Endodermal cell (in vitro differentiated cells): ENCODE measurements around the gene MSX1. TPM values are rescaled to one million over a fixed set of nuclear protein-coding genes. Genes with fewer than 3 reads are reported as not detected.
A peak's percentile ranks its signal among the peaks of the same experiment; 100 is the strongest.
"Not testable (repeated sequence)": the region's sequence is repeated elsewhere in the genome, so short reads cannot be mapped to it uniquely, and the experiment has no call there.

ENCODE experiments used
- DNase-seq: peaks from one replicate; pipeline ENCODE4 v3.0.0-alpha.2; 2017
- H3K27ac ChIP-seq: 2 replicates; pipeline ENCODE4 v1.5.1; 2013; ENCODE audit warnings: mild to moderate bottlenecking, low read depth, low read length, moderate library complexity
- H3K27me3 ChIP-seq: 2 replicates; pipeline ENCODE4 v1.6.1; 2013; ENCODE audit warnings: mild to moderate bottlenecking, low read length, moderate library complexity; ENCODE audit not compliant: insufficient read depth, control insufficient read depth, poor library complexity, severe bottlenecking
- H3K36me3 ChIP-seq: 2 replicates; pipeline ENCODE4 v1.7.0; 2013; ENCODE audit warnings: mild to moderate bottlenecking, low read length, moderate library complexity; ENCODE audit not compliant: control insufficient read depth, insufficient read depth
- H3K4me1 ChIP-seq: one replicate; pipeline ENCODE4 v1.7.0; 2013; ENCODE audit warnings: low read length; ENCODE audit not compliant: control insufficient read depth, insufficient read depth
- H3K4me3 ChIP-seq: 2 replicates; pipeline ENCODE4 v1.5.1; 2013; ENCODE audit warnings: mild to moderate bottlenecking, low read length, moderate library complexity
- H3K9ac ChIP-seq: 2 replicates; pipeline ENCODE4 v1.6.1; 2013; ENCODE audit warnings: mild to moderate bottlenecking, low read length, moderate library complexity; ENCODE audit not compliant: poor library complexity, severe bottlenecking; ENCODE audit errors: extremely low read depth
- H3K9me3 ChIP-seq: 2 replicates; pipeline ENCODE4 v1.6.1; 2013; ENCODE audit warnings: mild to moderate bottlenecking, low read length, moderate library complexity; ENCODE audit not compliant: control insufficient read depth
- H3K27ac Mint-ChIP-seq: 2 replicates; pipeline ENCODE4 v1.8.0; 2020; ENCODE audit warnings: mixed read lengths
- H3K27me3 Mint-ChIP-seq: 2 replicates; pipeline ENCODE4 v1.8.0; 2021; ENCODE audit warnings: mild to moderate bottlenecking, mixed read lengths; ENCODE audit not compliant: insufficient read depth
- H3K36me3 Mint-ChIP-seq: 2 replicates; pipeline ENCODE4 v1.8.0; 2020; ENCODE audit warnings: low read depth, mixed read lengths
- H3K4me1 Mint-ChIP-seq: 2 replicates; pipeline ENCODE4 v1.8.0; 2020; ENCODE audit warnings: mixed read lengths
- H3K4me3 Mint-ChIP-seq: 2 replicates; pipeline ENCODE4 v1.8.0; 2020; ENCODE audit warnings: mild to moderate bottlenecking, moderate library complexity, mixed read lengths
- H3K9me3 Mint-ChIP-seq: 2 replicates; pipeline ENCODE4 v1.8.0; 2020; ENCODE audit warnings: mild to moderate bottlenecking, mixed read lengths
- WGBS, 2 experiments: methylation state at CpG; one replicate each; pipeline versions ENCODE4 v1.1.5 to v1.1.7; 2013; ENCODE audit warnings: missing lambda C conversion rate in 2 of 2, mixed read lengths in 1 of 2; ENCODE audit not compliant: insufficient coverage in 1 of 2, insufficient read length in 1 of 2; 5-methylcytosine and 5-hydroxymethylcytosine counted together
- total RNA-seq, 2 donors: library from RNA; stranded (reverse); fragmentation: NEBNext Ultra II Directional in 1 of 2; extraction: Animal tissue kit (Norgen Biotek cat#: 25700) in 1 of 2; gene quantifications; 2 replicates in 1 of 2; 3 replicates in 1 of 2; pipeline ENCODE4 v1.2.1, GENCODE V29; 2021
- TF ChIP-seq, protein P1 (sequence below): fragments of 200-600 bp; sonication (generic); conservative IDR thresholded peaks from 2 replicates; pipeline ENCODE4 v1.5.0; 2021; ENCODE audit warnings: antibody characterized with exemption, mild to moderate bottlenecking

The MSX1 gene
- total RNA-seq, 2 donors from 2014 or later = 0.46 to 1.3 TPM

DNA sequence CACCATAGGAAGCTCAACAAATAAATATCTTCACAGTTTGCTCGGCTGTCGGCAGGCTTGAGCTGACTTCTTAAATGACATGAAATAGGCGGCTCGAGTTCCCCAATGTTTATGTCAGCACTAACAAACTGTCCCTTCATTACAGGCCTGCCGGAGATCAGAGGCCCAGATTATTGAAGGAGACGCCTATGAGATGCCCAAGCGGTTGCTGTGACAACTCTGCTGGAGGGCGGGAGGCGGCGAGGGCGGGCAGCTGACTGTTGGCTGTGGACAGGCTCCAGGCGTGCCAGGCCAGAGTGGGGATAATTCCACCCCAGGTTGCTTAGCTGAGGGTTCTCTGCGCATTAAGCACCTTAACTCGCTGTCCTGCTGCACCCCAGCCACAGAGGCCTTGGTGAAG is 39.2 kb upstream of the MSX1 start:
- 73 to 89% methylated on average over 13 to 14 of the region's 14 CpGs for WGBS, 2 experiments
- Histone ChIP-seq H3K27ac (peak overlapping the region; percentile 82), H3K4me1 (no peaks in the 10 kb centered on the region), H3K36me3 (no peaks in the 10 kb centered on the region), H3K27me3 (no peaks in the 10 kb centered on the region), H3K4me3 (no peak overlapping the region), H3K9me3 (peaks cover 13% of the 10 kb centered on the region), H3K9ac (no peak overlapping the region)
- peak; percentile 24 for DNase-seq
- Mint-ChIP-seq H3K36me3 (no peaks in the 10 kb centered on the region), H3K9me3 (peaks cover 14% of the 10 kb centered on the region), H3K4me3 (no peak overlapping the region), H3K27ac (no peak overlapping the region), H3K4me1 (no peaks in the 10 kb centered on the region), H3K27me3 (peaks cover 44% of the 10 kb centered on the region)
- TF ChIP-seq, protein P1, sequence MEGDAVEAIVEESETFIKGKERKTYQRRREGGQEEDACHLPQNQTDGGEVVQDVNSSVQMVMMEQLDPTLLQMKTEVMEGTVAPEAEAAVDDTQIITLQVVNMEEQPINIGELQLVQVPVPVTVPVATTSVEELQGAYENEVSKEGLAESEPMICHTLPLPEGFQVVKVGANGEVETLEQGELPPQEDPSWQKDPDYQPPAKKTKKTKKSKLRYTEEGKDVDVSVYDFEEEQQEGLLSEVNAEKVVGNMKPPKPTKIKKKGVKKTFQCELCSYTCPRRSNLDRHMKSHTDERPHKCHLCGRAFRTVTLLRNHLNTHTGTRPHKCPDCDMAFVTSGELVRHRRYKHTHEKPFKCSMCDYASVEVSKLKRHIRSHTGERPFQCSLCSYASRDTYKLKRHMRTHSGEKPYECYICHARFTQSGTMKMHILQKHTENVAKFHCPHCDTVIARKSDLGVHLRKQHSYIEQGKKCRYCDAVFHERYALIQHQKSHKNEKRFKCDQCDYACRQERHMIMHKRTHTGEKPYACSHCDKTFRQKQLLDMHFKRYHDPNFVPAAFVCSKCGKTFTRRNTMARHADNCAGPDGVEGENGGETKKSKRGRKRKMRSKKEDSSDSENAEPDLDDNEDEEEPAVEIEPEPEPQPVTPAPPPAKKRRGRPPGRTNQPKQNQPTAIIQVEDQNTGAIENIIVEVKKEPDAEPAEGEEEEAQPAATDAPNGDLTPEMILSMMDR = no peak

DNA sequence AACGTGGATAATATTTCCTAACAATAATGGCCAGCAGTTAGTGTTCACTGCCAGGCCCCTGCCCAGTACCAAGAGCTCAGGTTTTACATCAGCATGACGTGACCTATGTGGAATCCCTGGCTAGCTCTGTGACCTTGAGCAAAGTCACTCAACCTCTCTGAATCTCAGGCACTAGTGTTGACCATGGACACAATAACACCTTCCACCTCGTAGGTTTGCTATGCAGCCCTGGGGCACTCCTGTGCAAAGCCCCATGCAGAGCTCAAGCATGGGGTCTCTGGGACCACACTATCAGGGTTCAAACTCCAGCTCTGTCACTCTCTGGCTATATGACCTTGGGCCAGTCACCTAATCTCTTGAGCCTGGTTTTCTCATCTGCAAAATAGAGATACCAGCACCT is 38.7 kb upstream of the MSX1 start:
- Mint-ChIP-seq H3K4me1 (no peaks in the 10 kb centered on the region), H3K36me3 (no peaks in the 10 kb centered on the region), H3K27ac (no peak overlapping the region), H3K4me3 (no peak overlapping the region), H3K9me3 (peaks cover 14% of the 10 kb centered on the region), H3K27me3 (peaks cover 42% of the 10 kb centered on the region)
- TF ChIP-seq, protein P1 = no peak
- DNase-seq = peak; percentile 24
- Histone ChIP-seq H3K4me1 (no peaks in the 10 kb centered on the region), H3K4me3 (no peak overlapping the region), H3K9me3 (peaks cover 13% of the 10 kb centered on the region), H3K9ac (no peak overlapping the region), H3K27ac (peak overlapping the region; percentile 75), H3K36me3 (no peaks in the 10 kb centered on the region), H3K27me3 (no peaks in the 10 kb centered on the region)
- 73 to 87% methylated on average over 3 of the region's 3 CpGs for WGBS, 2 experiments

DNA sequence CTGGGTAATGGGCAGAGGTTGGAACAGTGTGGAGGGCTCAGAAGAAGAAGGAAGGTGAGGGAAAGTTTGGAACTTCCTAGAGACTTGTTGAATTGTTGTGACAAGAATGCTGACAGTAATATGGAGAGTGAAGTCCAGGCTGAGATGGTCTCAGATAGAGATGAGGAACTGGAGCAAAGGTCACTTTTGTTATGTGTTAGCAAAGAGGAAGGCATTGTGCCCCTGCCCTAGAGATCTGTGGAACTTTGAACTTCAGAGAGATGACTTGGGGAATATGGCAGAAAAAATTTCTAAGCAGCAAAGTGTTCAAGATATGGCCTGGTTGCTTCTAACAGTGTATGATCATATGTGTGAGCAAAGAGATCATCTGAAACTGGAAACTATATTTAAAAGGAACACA is 37.9 kb upstream of the MSX1 start:
- H3K9me3 ChIP-seq = peaks cover 13% of the 10 kb centered on the region
- H3K4me1 Mint-ChIP-seq = no peaks in the 10 kb centered on the region
- no peak overlapping the region for H3K9ac ChIP-seq
- no peaks in the 10 kb centered on the region for H3K27me3 ChIP-seq
- no peak overlapping the region for H3K27ac Mint-ChIP-seq
- no peak overlapping the region for H3K4me3 ChIP-seq
- H3K4me3 Mint-ChIP-seq = no peak overlapping the region
- H3K4me1 ChIP-seq = no peaks in the 10 kb centered on the region
- DNase-seq = no peak
- peaks cover 15% of the 10 kb centered on the region for H3K9me3 Mint-ChIP-seq
- H3K36me3 ChIP-seq = no peaks in the 10 kb centered on the region
- H3K27me3 Mint-ChIP-seq = peaks cover 38% of the 10 kb centered on the region
- no peaks in the 10 kb centered on the region for H3K36me3 Mint-ChIP-seq
- TF ChIP-seq, protein P1 = no peak
- no peak overlapping the region for H3K27ac ChIP-seq

DNA sequence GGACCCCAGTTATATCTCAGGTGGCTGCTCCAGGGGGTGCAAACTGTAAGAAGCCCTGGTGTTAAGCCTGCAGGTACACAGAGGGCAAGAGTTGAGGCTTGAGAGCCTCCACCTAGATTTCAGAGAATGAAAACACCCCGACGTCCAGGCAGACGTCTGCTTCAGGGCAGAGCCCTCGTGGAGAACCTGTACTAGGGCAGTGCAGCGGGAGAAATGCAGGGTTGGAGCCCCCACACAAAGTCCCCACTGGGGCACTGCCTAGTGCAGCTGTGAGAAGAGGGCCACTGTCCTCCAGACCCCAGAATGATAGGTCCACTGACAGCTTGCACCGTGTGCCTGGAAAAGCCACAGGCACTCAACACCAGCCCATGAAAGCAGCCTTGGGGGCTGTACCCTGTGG is 37.2 kb upstream of the MSX1 start:
- H3K4me1 ChIP-seq, H3K36me3 ChIP-seq, H3K4me1 Mint-ChIP-seq, H3K9ac ChIP-seq, H3K27ac Mint-ChIP-seq, H3K4me3 ChIP-seq, H3K4me3 Mint-ChIP-seq, DNase-seq, H3K27me3 ChIP-seq, H3K27ac ChIP-seq, H3K36me3 Mint-ChIP-seq: not testable (repeated sequence)
- H3K27me3 Mint-ChIP-seq = peaks cover 35% of the 10 kb centered on the region
- H3K9me3 Mint-ChIP-seq = peaks cover 13% of the 10 kb centered on the region
- WGBS, 2 experiments = 78 to 79% methylated on average over 6 of the region's 6 CpGs
- H3K9me3 ChIP-seq = peaks cover 13% of the 10 kb centered on the region
